ENCODE results near the gene OOSP4A.
"Not testable (repeated sequence)": the region's sequence is repeated elsewhere in the genome, so short reads cannot be mapped to it uniquely, and the experiment has no call there.

Gene OOSP4A

DNA sequence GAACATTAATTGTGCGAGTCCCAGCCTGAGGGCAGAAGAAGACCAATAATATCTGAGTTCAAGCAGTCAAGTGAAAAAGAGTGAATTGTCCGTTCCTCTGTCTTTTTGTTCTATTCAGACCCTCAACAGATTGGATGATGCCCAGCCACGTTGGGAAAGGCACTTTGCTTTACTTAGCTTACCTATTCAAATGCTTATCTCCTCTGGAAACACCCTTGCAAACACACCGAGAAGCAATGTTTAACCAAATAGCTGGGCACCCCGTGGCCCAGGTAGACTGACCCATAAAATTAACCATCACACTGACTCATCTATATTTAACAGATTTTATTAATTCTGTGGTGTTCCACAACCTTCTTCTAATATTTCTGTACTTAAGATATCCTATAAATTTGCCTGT is 9.3 kb downstream of the OOSP4A start:
- no peak for DNase-seq (ENCODE audit: low read depth, low spot score)

GRCh38 chr11:59981106-59981770 is 17.4 kb downstream of the OOSP4A start:
- no peak for DNase-seq (ENCODE audit: low read depth, low spot score)

- DNase-seq (ENCODE audit: low read depth, low spot score): not testable (repeated sequence)
These were observed 18.2 kb downstream of the OOSP4A start for GRCh38 chr11:59982037-59982436.

- no peak for DNase-seq (ENCODE audit: low read depth, low spot score)
These were observed 19.4 kb downstream of the OOSP4A start for GRCh38 chr11:59983212-59983611.

GRCh38 chr11:59984368-59984767 is 20.5 kb downstream of the OOSP4A start:
- DNase-seq (ENCODE audit: low read depth, low spot score): no peak

DNA sequence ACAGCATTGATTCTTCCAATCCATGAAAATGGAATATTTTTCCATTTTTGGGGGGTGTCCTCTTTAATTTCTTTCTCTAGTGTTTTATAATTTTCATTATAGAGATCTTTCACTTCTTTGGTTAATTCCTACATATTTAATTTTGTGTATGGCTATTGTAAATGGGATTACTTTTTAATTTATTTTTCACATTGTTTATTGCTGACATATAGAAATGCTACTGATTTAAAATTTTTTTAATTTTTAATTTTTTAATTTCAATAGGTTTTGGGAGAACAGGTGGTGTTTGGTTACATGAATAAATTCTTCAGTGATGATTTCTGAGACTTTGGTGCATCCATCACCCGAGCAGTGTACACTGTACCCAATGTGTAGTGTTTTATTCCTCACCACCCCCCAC is 26.6 kb downstream of the OOSP4A start:
- DNase-seq (ENCODE audit: low read depth, low spot score): no peak

DNA sequence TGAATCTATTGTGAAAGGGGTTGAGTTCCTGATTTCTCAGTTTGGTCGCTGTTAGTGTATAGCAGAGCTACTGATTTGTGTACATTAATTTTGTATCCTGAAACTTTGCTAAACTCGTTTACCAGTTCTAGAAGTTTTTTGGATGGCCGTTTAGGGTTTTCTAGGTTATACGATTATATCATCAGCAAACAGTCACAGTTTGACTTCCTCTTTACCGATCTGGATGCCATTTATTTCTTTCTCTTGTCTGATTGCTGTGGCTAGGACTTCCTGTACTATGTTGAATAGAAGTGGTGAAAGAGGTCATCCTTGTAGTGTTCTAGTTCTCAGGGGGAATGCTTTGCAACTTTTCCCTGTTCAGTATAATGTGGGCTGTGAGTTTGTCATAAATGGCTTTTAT is 28.6 kb downstream of the OOSP4A start:
- DNase-seq (ENCODE audit: low read depth, low spot score): no peak

DNA sequence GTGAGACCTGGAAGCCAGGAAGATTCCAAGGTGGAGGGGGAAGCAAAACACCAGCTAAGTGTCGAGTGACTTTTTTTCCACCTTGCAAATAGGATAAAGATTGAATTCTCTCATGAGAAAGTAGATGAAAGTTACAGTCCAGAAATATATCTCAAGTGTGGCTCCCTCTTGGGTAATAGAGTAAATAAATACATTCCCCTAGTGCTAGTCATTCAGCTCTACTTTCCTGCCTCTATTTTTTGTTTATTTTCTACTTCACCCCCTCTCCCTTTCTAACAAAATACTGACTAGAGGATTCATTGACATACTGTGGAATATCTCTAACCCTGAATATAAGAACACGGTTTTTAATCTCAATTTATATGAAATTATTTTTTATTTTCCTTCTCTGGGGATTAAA is 34.0 kb downstream of the OOSP4A start:
- DNase-seq (ENCODE audit: low read depth, low spot score): no peak

DNA sequence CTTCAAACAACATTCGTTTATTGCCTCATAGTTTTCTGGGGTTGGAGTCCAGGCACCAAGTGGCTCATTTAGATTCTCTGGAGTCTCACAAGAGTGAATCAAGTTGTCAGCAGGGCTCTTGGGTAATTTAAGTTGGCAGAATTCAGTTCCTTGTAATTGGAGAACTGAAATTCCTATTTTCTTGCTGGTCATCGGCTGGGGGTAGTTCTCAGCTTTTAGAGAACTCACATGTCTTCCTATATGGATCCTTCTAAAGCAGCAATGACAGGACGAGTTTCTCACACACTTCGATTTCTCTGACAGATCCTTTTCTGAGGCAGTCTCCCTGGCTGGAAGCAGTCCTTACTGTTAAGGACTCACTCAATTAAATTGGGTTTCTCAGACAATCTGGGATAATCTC is 35.9 kb downstream of the OOSP4A start:
- no peak for DNase-seq (ENCODE audit: low read depth, low spot score)

GRCh38 chr11:60003729-60004128 is 39.9 kb downstream of the OOSP4A start:
- peak; percentile 40 for DNase-seq (ENCODE audit: low read depth, low spot score)

DNA sequence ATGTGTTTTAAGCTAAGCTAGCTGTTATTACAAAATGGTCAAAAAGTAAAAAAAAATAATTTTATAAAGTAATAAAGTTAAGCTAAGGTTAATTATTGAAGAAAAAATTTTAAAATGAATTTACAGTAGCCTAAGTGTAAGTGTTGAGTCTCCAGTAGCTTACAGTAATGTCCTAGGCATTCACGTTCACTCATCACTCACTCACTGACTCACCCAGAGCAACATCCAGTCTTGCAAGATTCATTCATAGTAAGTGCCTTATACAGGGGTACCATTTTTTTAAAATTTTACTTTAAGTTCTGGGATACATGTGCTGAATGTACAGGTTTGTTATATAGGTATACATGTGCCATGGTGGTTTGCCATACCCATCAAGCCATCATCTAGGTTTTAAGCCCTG is 41.5 kb downstream of the OOSP4A start:
- no peak for DNase-seq (ENCODE audit: low read depth, low spot score)

- no peak for DNase-seq (ENCODE audit: low read depth, low spot score)
These were observed 53.0 kb downstream of the OOSP4A start, which contains the start of gene OOSP4B for GRCh38 chr11:60016881-60017280. Gene OOSP4B (plus strand): TSS chr11:60017181.

- DNase-seq (ENCODE audit: low read depth, low spot score): peak; percentile 74
These were observed 54.2 kb downstream of the OOSP4A start for GRCh38 chr11:60018058-60018457.
